ENCODE measurements around the gene NUFIP2.
"Not testable (repeated sequence)": the region's sequence is repeated elsewhere in the genome, so short reads cannot be mapped to it uniquely, and the experiment has no call there.

Gene NUFIP2

GRCh38 chr17:29293890-29294579, at the start of gene NUFIP2:
Gene NUFIP2 (minus strand): TSS chr17:29294148. CDS start chr17:29294059, 89 bp downstream.
- Histone ChIP-seq H3K9ac (ENCODE audit: low read length) (peak within 1 kb of the TSS; percentile 96), H3K27me3 (ENCODE audit: control insufficient read depth in 1 of 2, insufficient read depth in 2 of 2, low read length in 2 of 2) (no peaks in the 10 kb centered on the region), H3K9me3 (ENCODE audit: low read length) (no peaks in the 10 kb centered on the region), H3K4me3 (ENCODE audit: low read depth in 1 of 2, low read length in 2 of 2) (peak within 1 kb of the TSS; percentile 95 to 98), H3K4me1 (ENCODE audit: insufficient read depth, low read length) (peaks cover 30% of the 10 kb centered on the region), H3K36me3 (ENCODE audit: insufficient read depth, low read length) (no peaks in the 10 kb centered on the region), H3K27ac (ENCODE audit: low read depth, low read length) (peak within 1 kb of the TSS; percentile 100)

- H3K4me3 ChIP-seq (ENCODE audit: low read depth in 1 of 2, low read length in 2 of 2): no peak overlapping the region
- no peak overlapping the region for H3K9ac ChIP-seq (ENCODE audit: low read length)
- H3K4me1 ChIP-seq (ENCODE audit: insufficient read depth, low read length): no peaks in the 10 kb centered on the region
- no peak overlapping the region for H3K27ac ChIP-seq (ENCODE audit: low read depth, low read length)
- no peaks in the 10 kb centered on the region for H3K9me3 ChIP-seq (ENCODE audit: low read length)
- H3K27me3 ChIP-seq (ENCODE audit: control insufficient read depth in 1 of 2, insufficient read depth in 2 of 2, low read length in 2 of 2): no peaks in the 10 kb centered on the region
- no peaks in the 10 kb centered on the region for H3K36me3 ChIP-seq (ENCODE audit: insufficient read depth, low read length)
Measured at GRCh38 chr17:29342158-29342765, 48.3 kb upstream of the NUFIP2 start.

GRCh38 chr17:29341726-29342125, 47.8 kb upstream of the NUFIP2 start:
- Histone ChIP-seq H3K4me3 (ENCODE audit: low read depth in 1 of 2, low read length in 2 of 2) (no peak overlapping the region), H3K4me1 (ENCODE audit: insufficient read depth, low read length) (no peaks in the 10 kb centered on the region), H3K9ac (ENCODE audit: low read length) (no peak overlapping the region), H3K27me3 (ENCODE audit: control insufficient read depth in 1 of 2, insufficient read depth in 2 of 2, low read length in 2 of 2) (no peaks in the 10 kb centered on the region), H3K9me3 (ENCODE audit: low read length) (no peaks in the 10 kb centered on the region), H3K27ac (ENCODE audit: low read depth, low read length) (no peak overlapping the region), H3K36me3 (ENCODE audit: insufficient read depth, low read length) (no peaks in the 10 kb centered on the region)

- H3K9me3 ChIP-seq (ENCODE audit: low read length); H3K4me1 ChIP-seq (ENCODE audit: insufficient read depth, low read length); H3K4me3 ChIP-seq (ENCODE audit: low read depth in 1 of 2, low read length in 2 of 2); H3K36me3 ChIP-seq (ENCODE audit: insufficient read depth, low read length); H3K27me3 ChIP-seq (ENCODE audit: control insufficient read depth in 1 of 2, insufficient read depth in 2 of 2, low read length in 2 of 2); H3K27ac ChIP-seq (ENCODE audit: low read depth, low read length); H3K9ac ChIP-seq (ENCODE audit: low read length): not testable (repeated sequence)
Measured at GRCh38 chr17:29339016-29339415, 45.1 kb upstream of the NUFIP2 start.

- no peak overlapping the region for H3K4me3 ChIP-seq (ENCODE audit: low read depth in 1 of 2, low read length in 2 of 2)
- no peaks in the 10 kb centered on the region for H3K27me3 ChIP-seq (ENCODE audit: control insufficient read depth in 1 of 2, insufficient read depth in 2 of 2, low read length in 2 of 2)
- H3K9me3 ChIP-seq (ENCODE audit: low read length): no peaks in the 10 kb centered on the region
- no peak overlapping the region for H3K9ac ChIP-seq (ENCODE audit: low read length)
- H3K27ac ChIP-seq (ENCODE audit: low read depth, low read length): no peak overlapping the region
- H3K36me3 ChIP-seq (ENCODE audit: insufficient read depth, low read length): no peaks in the 10 kb centered on the region
- no peaks in the 10 kb centered on the region for H3K4me1 ChIP-seq (ENCODE audit: insufficient read depth, low read length)
Measured at GRCh38 chr17:29331708-29332085, 37.7 kb upstream of the NUFIP2 start.

GRCh38 chr17:29331075-29331707, 37.2 kb upstream of the NUFIP2 start:
- Histone ChIP-seq H3K27me3 (ENCODE audit: control insufficient read depth in 1 of 2, insufficient read depth in 2 of 2, low read length in 2 of 2) (no peaks in the 10 kb centered on the region), H3K9ac (ENCODE audit: low read length) (no peak overlapping the region), H3K4me3 (ENCODE audit: low read depth in 1 of 2, low read length in 2 of 2) (no peak overlapping the region), H3K27ac (ENCODE audit: low read depth, low read length) (no peak overlapping the region), H3K9me3 (ENCODE audit: low read length) (no peaks in the 10 kb centered on the region), H3K4me1 (ENCODE audit: insufficient read depth, low read length) (no peaks in the 10 kb centered on the region), H3K36me3 (ENCODE audit: insufficient read depth, low read length) (no peaks in the 10 kb centered on the region)

- Histone ChIP-seq H3K27me3 (ENCODE audit: control insufficient read depth in 1 of 2, insufficient read depth in 2 of 2, low read length in 2 of 2) (no peaks in the 10 kb centered on the region), H3K9me3 (ENCODE audit: low read length) (no peaks in the 10 kb centered on the region), H3K9ac (ENCODE audit: low read length) (no peak overlapping the region), H3K4me3 (ENCODE audit: low read depth in 1 of 2, low read length in 2 of 2) (no peak overlapping the region), H3K36me3 (ENCODE audit: insufficient read depth, low read length) (no peaks in the 10 kb centered on the region), H3K27ac (ENCODE audit: low read depth, low read length) (no peak overlapping the region), H3K4me1 (ENCODE audit: insufficient read depth, low read length) (no peaks in the 10 kb centered on the region)
Measured at GRCh38 chr17:29327412-29327811, 33.5 kb upstream of the NUFIP2 start.

- Histone ChIP-seq H3K27ac (ENCODE audit: low read depth, low read length) (no peak overlapping the region), H3K27me3 (ENCODE audit: control insufficient read depth in 1 of 2, insufficient read depth in 2 of 2, low read length in 2 of 2) (no peaks in the 10 kb centered on the region), H3K9ac (ENCODE audit: low read length) (no peak overlapping the region), H3K36me3 (ENCODE audit: insufficient read depth, low read length) (no peaks in the 10 kb centered on the region), H3K4me3 (ENCODE audit: low read depth in 1 of 2, low read length in 2 of 2) (no peak overlapping the region), H3K4me1 (ENCODE audit: insufficient read depth, low read length) (no peaks in the 10 kb centered on the region), H3K9me3 (ENCODE audit: low read length) (no peaks in the 10 kb centered on the region)
Measured at GRCh38 chr17:29326023-29326813, 32.3 kb upstream of the NUFIP2 start.

GRCh38 chr17:29322363-29322762, 28.4 kb upstream of the NUFIP2 start:
- Histone ChIP-seq H3K27me3 (ENCODE audit: control insufficient read depth in 1 of 2, insufficient read depth in 2 of 2, low read length in 2 of 2) (no peaks in the 10 kb centered on the region), H3K36me3 (ENCODE audit: insufficient read depth, low read length) (no peaks in the 10 kb centered on the region), H3K4me1 (ENCODE audit: insufficient read depth, low read length) (no peaks in the 10 kb centered on the region), H3K9ac (ENCODE audit: low read length) (no peak overlapping the region), H3K4me3 (ENCODE audit: low read depth in 1 of 2, low read length in 2 of 2) (no peak overlapping the region), H3K27ac (ENCODE audit: low read depth, low read length) (no peak overlapping the region), H3K9me3 (ENCODE audit: low read length) (no peaks in the 10 kb centered on the region)

- Histone ChIP-seq H3K9ac (ENCODE audit: low read length) (no peak overlapping the region), H3K27ac (ENCODE audit: low read depth, low read length) (no peak overlapping the region), H3K27me3 (ENCODE audit: control insufficient read depth in 1 of 2, insufficient read depth in 2 of 2, low read length in 2 of 2) (no peaks in the 10 kb centered on the region), H3K9me3 (ENCODE audit: low read length) (no peaks in the 10 kb centered on the region), H3K4me3 (ENCODE audit: low read depth in 1 of 2, low read length in 2 of 2) (no peak overlapping the region), H3K36me3 (ENCODE audit: insufficient read depth, low read length) (no peaks in the 10 kb centered on the region), H3K4me1 (ENCODE audit: insufficient read depth, low read length) (no peaks in the 10 kb centered on the region)
Measured at GRCh38 chr17:29303386-29303785, 9.4 kb upstream of the NUFIP2 start.

GRCh38 chr17:29299031-29299430, 5.1 kb upstream of the NUFIP2 start:
- Histone ChIP-seq H3K27me3 (ENCODE audit: control insufficient read depth in 1 of 2, insufficient read depth in 2 of 2, low read length in 2 of 2) (no peaks in the 10 kb centered on the region), H3K27ac (ENCODE audit: low read depth, low read length) (no peak overlapping the region), H3K4me3 (ENCODE audit: low read depth in 1 of 2, low read length in 2 of 2) (no peak overlapping the region), H3K4me1 (ENCODE audit: insufficient read depth, low read length) (peaks cover 6% of the 10 kb centered on the region), H3K9me3 (ENCODE audit: low read length) (no peaks in the 10 kb centered on the region), H3K36me3 (ENCODE audit: insufficient read depth, low read length) (no peaks in the 10 kb centered on the region), H3K9ac (ENCODE audit: low read length) (no peak overlapping the region)
